Measurements from ENCODE around the gene MRPL51.

Gene MRPL51

GRCh38 chr12:6540181-6540877, 47.3 kb upstream of the MRPL51 start:
- TF ChIP-seq TEAD4 (IDR thresholded peaks at IDR 0.05) (peak; percentile 7; the same call in 1 of the 2 replicates), FOXM1 (IDR thresholded peaks at IDR 0.05; ENCODE audit: borderline replicate concordance, low read depth) (no peak), EGR1 (IDR thresholded peaks at IDR 0.05) (no peak), TAF1 (IDR thresholded peaks at IDR 0.05; ENCODE audit: low read depth) (peak; percentile 8; the same call in 1 of the 2 replicates), ZBTB7A (IDR thresholded peaks at IDR 0.05; ENCODE audit: low read depth) (peak; percentile 75), CREB1 (IDR thresholded peaks at IDR 0.05; ENCODE audit: low read depth) (no peak), EP300 (IDR thresholded peaks at IDR 0.05; ENCODE audit: borderline replicate concordance) (peak; percentile 36; the same call in 1 of the 2 replicates), MAX (IDR thresholded peaks at IDR 0.05) (no peak; the same call in 1 of the 2 replicates), REST (IDR thresholded peaks at IDR 0.05; ENCODE audit: low read depth) (no peak), RAD21 (IDR thresholded peaks at IDR 0.05; ENCODE audit: low read depth) (peak; percentile 18; the same call in 1 of the 2 replicates), NFIC (IDR thresholded peaks at IDR 0.05) (no peak; the same call in 1 of the 2 replicates), TCF12 (IDR thresholded peaks at IDR 0.05; ENCODE audit: low read depth) (peak; percentile 58; the same call in 1 of the 2 replicates), USF1 (IDR thresholded peaks at IDR 0.05) (no peak), CEBPB (IDR thresholded peaks at IDR 0.05) (no peak), YY1 (IDR thresholded peaks at IDR 0.05; ENCODE audit: low read depth) (no peak)

- TF ChIP-seq TEAD4 (IDR thresholded peaks at IDR 0.05) (peak; percentile 46), TCF12 (IDR thresholded peaks at IDR 0.05; ENCODE audit: low read depth) (peak; percentile 54; the same call in 1 of the 2 replicates), CREB1 (IDR thresholded peaks at IDR 0.05; ENCODE audit: low read depth) (no peak), USF1 (IDR thresholded peaks at IDR 0.05) (peak; percentile 12; the same call in 1 of the 2 replicates), ZBTB7A (IDR thresholded peaks at IDR 0.05; ENCODE audit: low read depth) (no peak), YY1 (IDR thresholded peaks at IDR 0.05; ENCODE audit: low read depth) (0 out of 2 replicates have a peak, but pooled peaks have one; percentile 49), RAD21 (IDR thresholded peaks at IDR 0.05; ENCODE audit: low read depth) (no peak), EGR1 (IDR thresholded peaks at IDR 0.05) (no peak), REST (IDR thresholded peaks at IDR 0.05; ENCODE audit: low read depth) (0 out of 2 replicates have a peak, but pooled peaks have one; percentile 20), NFIC (IDR thresholded peaks at IDR 0.05) (peak; percentile 26; the same call in 1 of the 2 replicates), EP300 (IDR thresholded peaks at IDR 0.05; ENCODE audit: borderline replicate concordance) (peak; percentile 38; the same call in 1 of the 2 replicates), MAX (IDR thresholded peaks at IDR 0.05) (peak; percentile 84), CEBPB (IDR thresholded peaks at IDR 0.05) (no peak), TAF1 (IDR thresholded peaks at IDR 0.05; ENCODE audit: low read depth) (no peak; the same call in 1 of the 2 replicates), FOXM1 (IDR thresholded peaks at IDR 0.05; ENCODE audit: borderline replicate concordance, low read depth) (no peak)
Observed at GRCh38 chr12:6539707-6540134, 46.7 kb upstream of the MRPL51 start.

DNA sequence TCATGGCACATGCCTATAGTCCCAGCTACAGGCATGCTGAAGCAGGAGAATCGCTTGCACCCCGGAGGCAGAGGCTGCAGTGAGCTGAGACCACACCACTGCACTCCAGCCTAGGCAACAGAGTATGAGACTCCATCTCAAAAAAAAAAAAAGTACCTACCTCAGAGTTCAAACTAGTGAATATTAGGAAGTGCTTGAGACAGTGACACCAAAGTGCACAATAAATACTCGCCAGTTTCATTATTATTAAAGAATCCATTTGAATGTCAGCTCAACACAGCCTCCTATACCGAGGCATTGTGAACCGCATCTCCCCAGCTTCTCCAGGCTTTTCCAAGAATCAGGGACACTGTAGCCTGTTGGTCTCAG, 46.2 kb upstream of the MRPL51 start:
- TF ChIP-seq FOXM1 (IDR thresholded peaks at IDR 0.05; ENCODE audit: borderline replicate concordance, low read depth) = no peak
- TF ChIP-seq MAX (IDR thresholded peaks at IDR 0.05) = no peak
- TF ChIP-seq RAD21 (IDR thresholded peaks at IDR 0.05; ENCODE audit: low read depth) = no peak
- TF ChIP-seq TCF12 (IDR thresholded peaks at IDR 0.05; ENCODE audit: low read depth) = no peak
- TF ChIP-seq CEBPB (IDR thresholded peaks at IDR 0.05) = no peak
- no peak for TF ChIP-seq ZBTB7A (IDR thresholded peaks at IDR 0.05; ENCODE audit: low read depth)
- TF ChIP-seq TAF1 (IDR thresholded peaks at IDR 0.05; ENCODE audit: low read depth) = no peak
- TF ChIP-seq EP300 (IDR thresholded peaks at IDR 0.05; ENCODE audit: borderline replicate concordance) = no peak
- no peak for TF ChIP-seq YY1 (IDR thresholded peaks at IDR 0.05; ENCODE audit: low read depth)
- TF ChIP-seq NFIC (IDR thresholded peaks at IDR 0.05) = no peak
- TF ChIP-seq USF1 (IDR thresholded peaks at IDR 0.05) = no peak
- no peak for TF ChIP-seq CREB1 (IDR thresholded peaks at IDR 0.05; ENCODE audit: low read depth)
- TF ChIP-seq TEAD4 (IDR thresholded peaks at IDR 0.05) = no peak
- no peak for TF ChIP-seq REST (IDR thresholded peaks at IDR 0.05; ENCODE audit: low read depth)
- no peak for TF ChIP-seq EGR1 (IDR thresholded peaks at IDR 0.05)

All from Ishikawa (cell line).